Esophagus mucosa (tissue), 1 donor: ENCODE measurements around the gene CFAP20DC. TPM values are rescaled to one million over a fixed set of nuclear protein-coding genes. Genes with fewer than 3 reads are reported as not detected.
"Not testable (repeated sequence)": the region's sequence is repeated elsewhere in the genome, so short reads cannot be mapped to it uniquely, and the experiment has no call there.

Source experiments
- ATAC-seq: fragments of 200-7000 bp; cut with Tn5 transposase; one replicate; pipeline ENCODE4 v1.9.1; 2020
- total RNA-seq: library from RNA; stranded (reverse); gene quantifications from one replicate; pipeline ENCODE4 v1.2.4, GENCODE V29; 2023
- donor health status: DM: yes; HTN: yes; CAD: no.

CFAP20DC gene
- total RNA-seq, 1 donor from 2014 or later: 8.7 TPM

- no peak for ATAC-seq
Measured at GRCh38 chr3:58731673-58732072, 318.2 kb downstream of the CFAP20DC start.

- ATAC-seq: no peak
Measured at GRCh38 chr3:58728723-58729122, 321.1 kb downstream of the CFAP20DC start.

GRCh38 chr3:58725326-58725853 is 324.4 kb downstream of the CFAP20DC start:
- ATAC-seq: no peak

GRCh38 chr3:58724336-58724735 is 325.5 kb downstream of the CFAP20DC start:
- no peak for ATAC-seq

GRCh38 chr3:58723173-58723572 is 326.7 kb downstream of the CFAP20DC start:
- ATAC-seq: no peak

GRCh38 chr3:58722561-58722960 is 327.3 kb downstream of the CFAP20DC start:
- ATAC-seq: no peak

- no peak for ATAC-seq
Measured at GRCh38 chr3:58720526-58720925, 329.3 kb downstream of the CFAP20DC start.

- ATAC-seq: no peak
Measured at GRCh38 chr3:58719684-58720083, 330.1 kb downstream of the CFAP20DC start.

- ATAC-seq: peak; percentile 15
Measured at GRCh38 chr3:58713715-58714401, 336.0 kb downstream of the CFAP20DC start.

GRCh38 chr3:58711871-58712270 is 338.0 kb downstream of the CFAP20DC start:
- ATAC-seq: no peak

GRCh38 chr3:58708983-58709382 is 340.8 kb downstream of the CFAP20DC start:
- not testable (repeated sequence) for ATAC-seq

GRCh38 chr3:58708116-58708791 is 341.6 kb downstream of the CFAP20DC start:
- no peak for ATAC-seq

GRCh38 chr3:58707390-58707930 is 342.4 kb downstream of the CFAP20DC start:
- no peak for ATAC-seq

- ATAC-seq: no peak
Measured at GRCh38 chr3:58706395-58707167, 343.2 kb downstream of the CFAP20DC start.

GRCh38 chr3:58704745-58705144 is 345.1 kb downstream of the CFAP20DC start:
- ATAC-seq: peak; percentile 80

GRCh38 chr3:58704304-58704703 is 345.5 kb downstream of the CFAP20DC start:
- ATAC-seq: not testable (repeated sequence)

GRCh38 chr3:58698246-58698645 is 351.6 kb downstream of the CFAP20DC start:
- no peak for ATAC-seq

GRCh38 chr3:58697561-58697960 is 352.3 kb downstream of the CFAP20DC start:
- ATAC-seq: no peak

- not testable (repeated sequence) for ATAC-seq
Measured at GRCh38 chr3:58696813-58697212, 353.0 kb downstream of the CFAP20DC start.

GRCh38 chr3:58696093-58696492 is 353.7 kb downstream of the CFAP20DC start:
- ATAC-seq: peak; percentile 18

GRCh38 chr3:58695284-58695683 is 354.5 kb downstream of the CFAP20DC start:
- not testable (repeated sequence) for ATAC-seq

- no peak for ATAC-seq
Measured at GRCh38 chr3:58693940-58694850, 355.6 kb downstream of the CFAP20DC start.
